Activated CD8-positive, alpha-beta memory T cell treated with anti-CD3 and anti-CD28 coated beads for 24 hours (primary cell): Measurements from ENCODE around the gene CNNM1.

Experiments used
- DNase-seq: peaks from one replicate; pipeline ENCODE4 v3.0.0-alpha.2; 2020

The CNNM1 gene

GRCh38 chr10:99424656-99425055, 95.5 kb downstream of the CNNM1 start:
- no peak for DNase-seq

GRCh38 chr10:99425204-99425603, 96.0 kb downstream of the CNNM1 start:
- no peak for DNase-seq

DNA sequence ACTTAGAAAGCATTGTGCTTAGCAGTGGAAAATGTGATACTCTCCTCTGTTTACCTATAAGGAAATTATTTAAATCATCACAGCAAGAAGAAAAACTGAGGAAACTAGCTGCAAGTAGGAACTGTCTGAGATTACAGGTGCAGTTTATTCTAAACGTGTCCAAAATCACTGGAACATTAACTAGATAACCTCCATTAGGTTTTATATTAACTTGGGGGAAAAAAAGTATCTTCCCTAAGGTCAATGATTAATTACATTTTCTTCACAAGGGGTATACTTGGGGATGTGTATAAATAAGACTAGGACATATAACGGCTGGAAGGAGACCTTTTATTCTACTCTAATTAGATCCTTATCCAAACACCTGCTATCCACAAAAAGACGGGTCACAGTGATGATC, 97.5 kb downstream of the CNNM1 start:
- DNase-seq, result no peak

- no peak for DNase-seq
These were observed 98.5 kb downstream of the CNNM1 start for GRCh38 chr10:99427566-99428190.

GRCh38 chr10:99429517-99430095, 100.5 kb downstream of the CNNM1 start:
- DNase-seq, result no peak

DNA sequence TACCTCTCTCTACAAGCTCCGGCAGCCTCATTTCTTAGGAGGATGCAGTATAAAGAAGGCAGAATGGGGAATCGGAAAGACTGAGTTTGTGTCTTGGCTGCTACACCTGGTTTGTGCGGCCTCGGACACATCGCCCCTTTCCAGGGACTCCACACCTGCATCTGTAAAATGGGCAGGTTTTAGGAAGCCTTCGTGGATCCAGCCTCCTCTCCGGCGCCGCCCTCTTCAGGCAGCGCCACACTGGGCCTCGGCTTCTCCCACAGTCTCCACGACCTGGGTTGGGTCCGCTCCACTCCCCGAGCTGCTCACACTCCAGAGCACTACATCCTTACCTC, 100.9 kb downstream of the CNNM1 start:
- no peak for DNase-seq

DNA sequence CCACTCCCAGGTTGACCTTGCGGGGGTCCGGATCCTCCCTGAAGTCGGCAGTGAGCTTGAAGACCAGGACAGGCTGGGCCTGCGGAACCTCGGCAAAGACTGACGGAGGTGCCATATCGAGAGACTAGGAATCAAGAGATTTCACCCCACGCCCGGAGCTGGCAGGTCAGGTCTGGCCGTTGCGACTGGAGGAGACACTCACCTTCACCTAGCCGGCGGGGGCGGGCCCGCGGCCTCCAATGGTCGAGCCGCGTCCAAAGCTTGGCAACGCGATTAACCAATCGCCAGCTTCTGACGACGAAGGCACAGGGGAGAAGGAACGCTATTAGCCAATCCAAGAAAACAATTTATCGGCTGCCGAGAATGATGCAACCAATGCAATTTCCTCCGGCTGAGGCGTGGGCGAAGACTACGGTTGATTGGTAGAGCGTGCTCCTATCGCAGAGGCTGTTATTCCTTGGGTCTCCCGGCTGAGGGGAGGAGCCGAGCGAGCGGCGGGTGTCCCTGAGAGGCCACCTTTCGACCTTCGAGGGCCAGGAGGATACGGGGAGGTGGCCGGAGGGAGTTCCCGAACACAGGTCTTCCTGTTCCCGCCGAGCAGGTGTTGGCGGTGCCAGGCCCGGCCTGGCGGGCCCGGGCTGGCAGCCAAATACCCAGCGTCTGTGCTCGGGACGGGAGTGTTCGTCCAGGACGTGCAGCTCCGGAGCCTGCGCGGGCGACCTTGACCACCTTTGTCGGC, 101.5 kb downstream of the CNNM1 start, which contains the start of gene GOT1:
Gene GOT1, minus strand, starts transcription at position 174 of the 739 bp plus-strand sequence. Its CDS starts 59 bp downstream, at position 115.
- DNase-seq, result peak; percentile 95

- DNase-seq, result no peak
These were observed 102.1 kb downstream of the CNNM1 start for GRCh38 chr10:99431190-99431760.

DNA sequence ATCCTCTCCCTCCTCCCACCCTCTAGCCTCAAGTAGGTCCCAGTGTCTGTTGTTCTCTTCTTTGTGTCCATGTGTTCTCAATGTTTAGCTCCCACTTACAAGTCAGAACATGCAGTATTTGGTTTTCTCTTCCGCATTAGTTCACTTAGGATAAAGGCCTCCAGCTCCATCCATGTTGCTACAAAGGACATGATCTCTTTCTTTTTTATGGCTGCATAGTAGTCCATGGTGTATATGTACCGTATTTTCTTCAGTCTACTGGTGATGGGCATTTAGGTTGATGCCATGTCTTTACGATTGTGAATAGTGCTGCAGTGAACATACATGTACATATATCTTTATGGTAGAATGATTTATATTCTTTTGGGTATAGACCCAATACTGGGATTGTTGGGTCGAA, 102.9 kb downstream of the CNNM1 start:
- no peak for DNase-seq

DNA sequence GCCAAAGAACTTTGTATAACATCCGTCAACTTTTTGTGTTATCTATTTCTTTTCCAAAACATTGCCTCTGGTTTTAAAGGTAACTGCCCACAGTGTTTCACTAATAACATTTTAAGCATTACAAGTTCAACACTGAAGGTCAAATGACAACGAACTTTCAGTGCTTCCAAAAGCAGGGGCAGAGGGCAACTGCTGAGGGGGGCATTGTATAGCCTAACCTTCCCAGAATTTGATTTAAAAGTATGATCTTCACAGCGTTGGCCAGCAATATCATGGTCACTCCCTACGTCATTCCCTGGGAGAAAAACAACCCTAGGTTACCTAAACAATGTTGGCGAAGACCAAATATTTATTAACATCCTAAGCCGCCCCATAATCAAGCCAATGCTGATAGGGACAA, 103.7 kb downstream of the CNNM1 start:
- DNase-seq, result no peak

- no peak for DNase-seq
These were observed 104.3 kb downstream of the CNNM1 start for GRCh38 chr10:99433378-99434020.

GRCh38 chr10:99435986-99436638, 107.0 kb downstream of the CNNM1 start:
- DNase-seq, result no peak

- no peak for DNase-seq
These were observed 109.7 kb downstream of the CNNM1 start for GRCh38 chr10:99438890-99439289.

DNA sequence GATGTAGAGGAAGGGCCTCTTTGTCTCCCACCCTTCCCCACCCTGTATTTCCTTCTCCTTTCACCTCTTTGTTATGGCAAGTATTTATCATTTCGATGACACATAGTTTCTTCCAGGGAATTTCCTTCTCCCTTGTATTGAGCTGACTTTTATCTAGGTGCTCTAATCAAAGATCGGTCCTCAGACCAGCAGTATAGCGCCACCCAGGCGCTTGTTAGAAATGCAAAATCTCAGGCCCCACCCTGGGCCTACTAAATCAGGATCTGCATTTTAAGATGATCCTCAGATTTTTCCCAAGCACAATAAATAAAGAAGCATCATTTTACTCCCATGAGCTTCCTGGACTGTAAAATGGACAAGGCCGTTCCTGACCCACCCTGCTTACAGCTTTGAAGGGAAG, 113.2 kb downstream of the CNNM1 start:
- no peak for DNase-seq

- no peak for DNase-seq
These were observed 114.3 kb downstream of the CNNM1 start for GRCh38 chr10:99443500-99443899.
